NOMO-1 treated with DMSO at 0.1 percent for 48 hours (cell line): ENCODE measurements around the gene SLC6A12.

Source experiments
- DNase-seq: peaks from one replicate; lab custom pipeline; 2025; ENCODE audit not compliant: unreplicated experiment; lab: John Stamatoyannopoulos, UW

The SLC6A12 gene

GRCh38 chr12:179131-179884 is 34.6 kb downstream of the SLC6A12 start:
- no peak for DNase-seq

- no peak for DNase-seq
These were observed 35.2 kb downstream of the SLC6A12 start for GRCh38 chr12:178829-179109.

- no peak for DNase-seq
These were observed 35.8 kb downstream of the SLC6A12 start for GRCh38 chr12:177980-178828.

GRCh38 chr12:177336-177979 is 36.5 kb downstream of the SLC6A12 start:
- DNase-seq = no peak

- DNase-seq = no peak
These were observed 37.4 kb downstream of the SLC6A12 start for GRCh38 chr12:176321-177181.

GRCh38 chr12:175759-176158 is 38.2 kb downstream of the SLC6A12 start:
- no peak for DNase-seq

GRCh38 chr12:175250-175649 is 38.7 kb downstream of the SLC6A12 start:
- DNase-seq = no peak

- DNase-seq = no peak
These were observed 39.4 kb downstream of the SLC6A12 start for GRCh38 chr12:174596-174995.

GRCh38 chr12:174124-174523 is 39.8 kb downstream of the SLC6A12 start:
- DNase-seq = no peak

GRCh38 chr12:172732-173161 is 41.2 kb downstream of the SLC6A12 start:
- peak; percentile 54 for DNase-seq

- no peak for DNase-seq
These were observed 41.9 kb downstream of the SLC6A12 start for GRCh38 chr12:171743-172676.

- no peak for DNase-seq
These were observed 42.7 kb downstream of the SLC6A12 start for GRCh38 chr12:171276-171675.

- no peak for DNase-seq
These were observed 43.4 kb downstream of the SLC6A12 start for GRCh38 chr12:170371-171225.

- no peak for DNase-seq
These were observed 44.2 kb downstream of the SLC6A12 start for GRCh38 chr12:169528-170370.

GRCh38 chr12:168763-169525 is 45.0 kb downstream of the SLC6A12 start:
- DNase-seq = peak; percentile 32

- no peak for DNase-seq
These were observed 45.9 kb downstream of the SLC6A12 start for GRCh38 chr12:167959-168600.
